ENCODE measurements around the gene PFDN1.

DNA sequence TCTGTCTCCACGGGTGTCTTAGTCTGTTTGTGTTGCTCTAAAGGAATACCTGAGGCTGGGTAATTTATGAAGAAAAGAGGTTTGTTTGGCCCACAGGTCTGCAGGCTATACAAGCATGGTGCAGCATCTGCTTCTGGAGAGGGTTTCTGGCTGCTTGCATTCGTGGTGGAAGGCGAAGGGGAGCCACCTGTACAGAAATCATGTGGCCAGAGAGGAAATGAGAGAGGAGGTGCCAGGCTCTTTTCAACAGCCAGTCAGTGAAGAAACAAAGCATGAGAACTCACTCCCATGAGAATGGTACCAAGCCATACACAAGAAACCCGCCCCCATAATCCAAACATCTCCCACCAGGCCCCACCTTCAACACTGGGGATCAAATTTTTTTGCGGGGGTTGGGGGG lies 53.4 kb downstream of the PFDN1 start:
- TF ChIP-seq JUND (IDR thresholded peaks at IDR 0.05) (no peak), HNF4G (IDR thresholded peaks at IDR 0.05) (no peak), RAD21 (IDR thresholded peaks at IDR 0.05) (no peak), TAF1 (conservative IDR thresholded peaks at IDR 0.05) (no peak), NR2F2 (IDR thresholded peaks at IDR 0.05) (no peak), YY1 (IDR thresholded peaks at IDR 0.05) (no peak), SP1 (IDR thresholded peaks at IDR 0.05) (no peak), EGR1 (IDR thresholded peaks at IDR 0.05; ENCODE audit: low read depth in 2 of 2) (no peak)
- TF ChIP-seq, protein P1, sequence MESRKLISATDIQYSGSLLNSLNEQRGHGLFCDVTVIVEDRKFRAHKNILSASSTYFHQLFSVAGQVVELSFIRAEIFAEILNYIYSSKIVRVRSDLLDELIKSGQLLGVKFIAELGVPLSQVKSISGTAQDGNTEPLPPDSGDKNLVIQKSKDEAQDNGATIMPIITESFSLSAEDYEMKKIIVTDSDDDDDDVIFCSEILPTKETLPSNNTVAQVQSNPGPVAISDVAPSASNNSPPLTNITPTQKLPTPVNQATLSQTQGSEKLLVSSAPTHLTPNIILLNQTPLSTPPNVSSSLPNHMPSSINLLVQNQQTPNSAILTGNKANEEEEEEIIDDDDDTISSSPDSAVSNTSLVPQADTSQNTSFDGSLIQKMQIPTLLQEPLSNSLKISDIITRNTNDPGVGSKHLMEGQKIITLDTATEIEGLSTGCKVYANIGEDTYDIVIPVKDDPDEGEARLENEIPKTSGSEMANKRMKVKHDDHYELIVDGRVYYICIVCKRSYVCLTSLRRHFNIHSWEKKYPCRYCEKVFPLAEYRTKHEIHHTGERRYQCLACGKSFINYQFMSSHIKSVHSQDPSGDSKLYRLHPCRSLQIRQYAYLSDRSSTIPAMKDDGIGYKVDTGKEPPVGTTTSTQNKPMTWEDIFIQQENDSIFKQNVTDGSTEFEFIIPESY (IDR thresholded peaks at IDR 0.05): no peak
- TF ChIP-seq, protein P2, sequence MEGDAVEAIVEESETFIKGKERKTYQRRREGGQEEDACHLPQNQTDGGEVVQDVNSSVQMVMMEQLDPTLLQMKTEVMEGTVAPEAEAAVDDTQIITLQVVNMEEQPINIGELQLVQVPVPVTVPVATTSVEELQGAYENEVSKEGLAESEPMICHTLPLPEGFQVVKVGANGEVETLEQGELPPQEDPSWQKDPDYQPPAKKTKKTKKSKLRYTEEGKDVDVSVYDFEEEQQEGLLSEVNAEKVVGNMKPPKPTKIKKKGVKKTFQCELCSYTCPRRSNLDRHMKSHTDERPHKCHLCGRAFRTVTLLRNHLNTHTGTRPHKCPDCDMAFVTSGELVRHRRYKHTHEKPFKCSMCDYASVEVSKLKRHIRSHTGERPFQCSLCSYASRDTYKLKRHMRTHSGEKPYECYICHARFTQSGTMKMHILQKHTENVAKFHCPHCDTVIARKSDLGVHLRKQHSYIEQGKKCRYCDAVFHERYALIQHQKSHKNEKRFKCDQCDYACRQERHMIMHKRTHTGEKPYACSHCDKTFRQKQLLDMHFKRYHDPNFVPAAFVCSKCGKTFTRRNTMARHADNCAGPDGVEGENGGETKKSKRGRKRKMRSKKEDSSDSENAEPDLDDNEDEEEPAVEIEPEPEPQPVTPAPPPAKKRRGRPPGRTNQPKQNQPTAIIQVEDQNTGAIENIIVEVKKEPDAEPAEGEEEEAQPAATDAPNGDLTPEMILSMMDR (IDR thresholded peaks at IDR 0.05; ENCODE audit: low read depth, low read length, missing input control): no peak
- TF ChIP-seq, protein P3, sequence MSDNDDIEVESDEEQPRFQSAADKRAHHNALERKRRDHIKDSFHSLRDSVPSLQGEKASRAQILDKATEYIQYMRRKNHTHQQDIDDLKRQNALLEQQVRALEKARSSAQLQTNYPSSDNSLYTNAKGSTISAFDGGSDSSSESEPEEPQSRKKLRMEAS (IDR thresholded peaks at IDR 0.05): no peak
- TF ChIP-seq, protein P4, sequence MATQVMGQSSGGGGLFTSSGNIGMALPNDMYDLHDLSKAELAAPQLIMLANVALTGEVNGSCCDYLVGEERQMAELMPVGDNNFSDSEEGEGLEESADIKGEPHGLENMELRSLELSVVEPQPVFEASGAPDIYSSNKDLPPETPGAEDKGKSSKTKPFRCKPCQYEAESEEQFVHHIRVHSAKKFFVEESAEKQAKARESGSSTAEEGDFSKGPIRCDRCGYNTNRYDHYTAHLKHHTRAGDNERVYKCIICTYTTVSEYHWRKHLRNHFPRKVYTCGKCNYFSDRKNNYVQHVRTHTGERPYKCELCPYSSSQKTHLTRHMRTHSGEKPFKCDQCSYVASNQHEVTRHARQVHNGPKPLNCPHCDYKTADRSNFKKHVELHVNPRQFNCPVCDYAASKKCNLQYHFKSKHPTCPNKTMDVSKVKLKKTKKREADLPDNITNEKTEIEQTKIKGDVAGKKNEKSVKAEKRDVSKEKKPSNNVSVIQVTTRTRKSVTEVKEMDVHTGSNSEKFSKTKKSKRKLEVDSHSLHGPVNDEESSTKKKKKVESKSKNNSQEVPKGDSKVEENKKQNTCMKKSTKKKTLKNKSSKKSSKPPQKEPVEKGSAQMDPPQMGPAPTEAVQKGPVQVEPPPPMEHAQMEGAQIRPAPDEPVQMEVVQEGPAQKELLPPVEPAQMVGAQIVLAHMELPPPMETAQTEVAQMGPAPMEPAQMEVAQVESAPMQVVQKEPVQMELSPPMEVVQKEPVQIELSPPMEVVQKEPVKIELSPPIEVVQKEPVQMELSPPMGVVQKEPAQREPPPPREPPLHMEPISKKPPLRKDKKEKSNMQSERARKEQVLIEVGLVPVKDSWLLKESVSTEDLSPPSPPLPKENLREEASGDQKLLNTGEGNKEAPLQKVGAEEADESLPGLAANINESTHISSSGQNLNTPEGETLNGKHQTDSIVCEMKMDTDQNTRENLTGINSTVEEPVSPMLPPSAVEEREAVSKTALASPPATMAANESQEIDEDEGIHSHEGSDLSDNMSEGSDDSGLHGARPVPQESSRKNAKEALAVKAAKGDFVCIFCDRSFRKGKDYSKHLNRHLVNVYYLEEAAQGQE (IDR thresholded peaks at IDR 0.05): no peak
